GM19023 (cell line): ENCODE measurements around the gene SPR.

Experiments
- ATAC-seq: cut with Tn5 transposase; IDR thresholded peaks from one replicate; pipeline ENCODE4 v1.9.1; 2021; ENCODE audit warnings: mild to moderate bottlenecking, moderate library complexity; ENCODE audit not compliant: unreplicated experiment

Gene SPR

DNA sequence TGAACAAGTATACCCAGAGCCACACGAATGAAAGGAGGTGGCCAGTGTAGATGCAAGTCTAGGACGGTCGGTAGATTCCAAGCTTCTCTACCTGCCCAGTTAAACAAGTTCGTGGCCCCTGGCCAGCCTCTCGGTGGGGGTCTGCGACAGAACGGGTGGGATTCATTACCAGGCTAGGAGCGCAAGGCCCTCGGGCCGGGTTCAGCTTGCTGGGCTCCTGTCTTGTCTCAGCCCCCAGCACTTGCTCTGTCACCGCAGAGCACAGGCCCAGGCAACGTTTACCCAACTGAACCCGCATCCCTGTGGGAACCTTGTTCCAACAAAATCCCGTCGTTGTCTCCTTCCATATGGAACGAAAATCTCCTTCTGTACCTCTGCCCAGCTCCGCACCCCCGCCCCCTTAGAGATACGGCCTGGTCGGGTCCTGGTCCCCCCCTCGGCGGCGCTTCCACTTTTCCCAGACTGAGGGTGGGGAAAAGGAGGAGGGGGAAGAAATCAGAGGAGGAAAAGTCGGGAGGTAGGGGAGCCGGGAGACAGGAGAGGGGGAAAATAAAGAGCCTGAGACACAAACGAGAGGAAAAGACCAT lies 28.2 kb downstream of the SPR start:
- ATAC-seq = no peak

DNA sequence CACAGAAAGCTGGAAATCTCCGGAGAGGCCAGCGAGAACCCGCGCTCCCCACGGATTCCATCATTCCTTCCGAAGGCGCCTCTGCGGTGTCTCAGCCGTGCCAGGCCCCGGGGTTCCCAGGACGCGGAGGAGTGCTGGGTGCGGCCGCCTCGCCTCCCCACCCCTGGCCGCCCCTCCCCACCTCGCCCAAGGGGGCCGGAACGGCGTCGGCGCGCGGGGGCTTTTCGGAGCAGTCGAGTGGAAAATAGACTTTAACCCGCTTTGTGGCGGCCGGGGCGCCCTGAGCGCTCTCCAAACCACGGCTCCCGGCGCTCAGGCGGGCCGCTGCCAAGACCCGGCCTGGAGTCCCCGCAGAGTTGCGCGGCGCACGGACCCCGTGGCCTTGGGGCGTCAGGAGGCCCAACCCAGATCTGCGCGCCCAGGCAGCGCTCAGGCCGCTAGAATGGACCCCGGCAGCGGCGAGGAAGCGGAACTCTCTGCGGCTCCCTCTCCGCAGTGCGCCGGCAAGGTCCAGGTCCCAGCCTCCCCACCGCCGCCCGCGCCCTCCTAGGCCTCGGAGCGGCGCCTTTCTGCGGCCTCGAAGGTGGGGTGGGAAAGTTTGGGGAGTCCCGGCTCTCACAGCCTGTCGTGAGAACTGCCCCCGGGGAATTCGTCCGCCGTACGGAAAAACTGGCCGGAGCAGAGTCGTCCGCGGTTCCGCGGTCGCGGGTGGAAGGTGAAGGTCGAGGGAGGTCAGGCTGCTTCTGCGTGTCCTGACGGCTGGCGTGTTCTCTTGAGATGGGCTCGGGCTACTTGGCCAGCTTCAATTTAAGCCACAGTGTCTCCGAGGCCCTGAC lies 28.9 kb downstream of the SPR start:
- ATAC-seq = peak; percentile 57

DNA sequence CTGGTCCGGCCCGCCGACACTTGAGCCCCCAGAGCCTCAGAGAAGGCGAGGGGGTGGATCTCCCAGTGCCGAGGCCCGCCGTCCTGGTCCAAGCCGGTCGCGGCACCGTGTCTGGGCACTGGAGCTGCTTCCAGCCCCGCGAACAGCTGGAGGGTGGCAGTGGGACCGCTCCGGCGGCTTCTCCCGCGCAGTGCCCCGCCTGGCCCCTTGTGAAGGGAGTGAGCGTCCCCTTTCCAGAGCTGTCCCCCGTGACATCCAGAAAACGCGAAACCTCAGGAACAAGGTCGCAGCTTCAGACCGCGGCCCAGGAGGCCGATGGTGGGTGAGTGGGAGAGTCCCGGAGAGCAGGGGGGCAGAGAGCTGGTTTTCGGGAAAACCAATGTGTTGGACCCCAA lies 29.5 kb downstream of the SPR start:
- ATAC-seq = no peak

DNA sequence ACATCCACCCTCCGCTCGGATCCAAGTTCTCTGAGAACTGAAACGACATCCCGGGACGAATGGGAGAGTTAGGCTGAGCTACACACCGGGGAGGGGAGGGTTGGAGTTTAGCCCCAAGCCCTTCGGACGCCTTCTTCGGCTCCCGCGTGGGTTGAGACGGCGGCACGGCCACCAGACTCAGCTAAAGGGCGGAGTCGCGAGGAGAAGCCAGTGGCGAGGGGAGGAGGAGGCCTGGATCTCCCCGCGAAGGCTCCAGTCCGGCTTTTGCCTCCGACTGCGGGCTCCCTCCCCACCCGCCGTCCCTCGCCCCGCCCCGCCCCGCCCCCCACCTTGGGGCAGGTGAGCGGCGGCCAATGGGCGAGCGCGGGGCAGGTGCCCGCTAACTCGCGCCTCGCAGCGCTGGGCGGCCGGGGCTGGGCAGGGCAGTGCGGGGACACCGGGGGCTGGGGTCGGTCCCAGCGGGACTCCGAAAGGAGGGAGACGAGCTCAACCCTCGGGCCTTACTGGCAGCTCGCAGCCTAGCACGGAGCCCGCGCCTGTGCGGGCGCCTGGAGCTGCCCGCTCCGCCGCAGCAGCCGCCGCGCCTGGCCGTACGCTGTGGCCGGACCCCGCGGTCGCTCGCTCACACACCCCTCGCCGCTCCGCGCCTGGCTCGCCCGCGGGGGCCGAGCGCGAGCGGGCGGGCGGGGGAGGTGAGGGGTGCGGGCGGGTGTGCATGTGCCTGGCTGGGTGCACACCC lies 30.1 kb downstream of the SPR start, which contains the start of gene EMX1:
Gene EMX1, plus strand, starts transcription at position 382 of the 739 bp plus-strand sequence. Its CDS starts 334 bp downstream, at position 716.
- ATAC-seq = peak; percentile 49

DNA sequence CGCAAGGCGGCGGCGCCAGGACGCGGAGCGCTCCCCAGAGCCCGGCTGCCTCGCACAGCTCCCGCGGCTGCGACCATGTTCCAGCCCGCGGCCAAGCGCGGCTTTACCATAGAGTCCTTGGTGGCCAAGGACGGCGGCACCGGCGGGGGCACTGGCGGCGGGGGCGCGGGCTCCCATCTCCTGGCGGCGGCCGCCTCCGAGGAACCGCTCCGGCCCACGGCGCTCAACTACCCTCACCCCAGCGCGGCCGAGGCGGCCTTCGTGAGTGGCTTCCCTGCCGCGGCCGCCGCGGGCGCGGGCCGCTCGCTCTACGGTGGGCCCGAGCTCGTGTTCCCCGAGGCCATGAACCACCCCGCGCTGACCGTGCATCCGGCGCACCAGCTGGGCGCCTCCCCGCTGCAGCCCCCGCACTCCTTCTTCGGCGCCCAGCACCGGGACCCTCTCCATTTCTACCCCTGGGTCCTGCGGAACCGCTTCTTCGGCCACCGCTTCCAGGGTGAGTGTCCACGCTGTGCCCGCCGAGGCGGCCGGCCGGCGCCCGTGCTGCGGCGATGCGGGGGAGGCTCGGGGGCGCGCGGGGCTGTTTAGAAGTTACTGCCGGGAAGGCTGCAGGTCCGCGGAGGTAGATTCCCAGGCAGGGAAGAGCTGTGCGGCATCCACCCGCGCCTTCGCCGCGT lies 30.8 kb downstream of the SPR start:
- peak; percentile 0 for ATAC-seq

DNA sequence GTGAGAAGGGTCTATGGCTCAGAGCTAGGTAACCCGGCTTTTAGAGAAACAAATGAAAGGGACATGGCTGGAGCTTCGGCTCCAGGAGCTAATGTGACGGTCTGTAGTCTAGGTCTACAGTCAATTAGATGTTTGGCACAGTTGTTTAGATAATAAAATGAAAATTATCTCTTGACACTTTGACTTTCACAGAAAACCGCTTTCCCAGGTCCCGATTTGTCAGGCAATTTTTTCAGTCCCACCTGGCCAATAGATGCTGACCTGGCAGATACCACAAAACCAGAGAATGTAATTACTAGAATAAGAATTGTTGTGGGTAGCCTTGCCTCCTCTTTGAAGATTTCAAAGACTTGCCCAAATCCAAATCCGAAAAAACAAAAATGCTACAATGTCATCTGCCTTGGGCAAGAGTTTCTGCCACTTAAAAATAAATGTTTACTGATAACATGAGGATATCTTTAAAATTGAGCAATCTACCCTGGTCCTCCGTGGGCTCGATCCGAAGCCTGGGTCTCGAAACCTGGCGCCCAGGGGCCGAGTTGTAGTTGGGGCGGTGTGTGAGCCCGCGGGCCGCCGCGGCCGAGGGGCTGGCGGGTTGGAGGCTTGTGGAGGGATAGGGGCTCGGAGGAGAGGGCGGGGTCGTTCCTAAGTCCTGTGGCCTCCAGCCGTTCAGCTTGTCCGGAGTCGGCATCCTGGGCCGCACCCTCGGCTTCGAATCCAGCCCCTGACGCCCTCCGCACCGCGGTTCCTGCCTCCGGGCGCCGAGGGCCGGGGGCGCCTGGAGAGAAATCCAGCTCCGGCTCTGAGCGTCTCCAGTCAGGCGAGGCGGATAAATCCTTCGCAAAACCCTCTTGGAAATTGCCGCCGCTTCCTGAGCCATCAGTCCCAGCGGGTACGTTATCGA lies 32.5 kb downstream of the SPR start:
- ATAC-seq = no peak

DNA sequence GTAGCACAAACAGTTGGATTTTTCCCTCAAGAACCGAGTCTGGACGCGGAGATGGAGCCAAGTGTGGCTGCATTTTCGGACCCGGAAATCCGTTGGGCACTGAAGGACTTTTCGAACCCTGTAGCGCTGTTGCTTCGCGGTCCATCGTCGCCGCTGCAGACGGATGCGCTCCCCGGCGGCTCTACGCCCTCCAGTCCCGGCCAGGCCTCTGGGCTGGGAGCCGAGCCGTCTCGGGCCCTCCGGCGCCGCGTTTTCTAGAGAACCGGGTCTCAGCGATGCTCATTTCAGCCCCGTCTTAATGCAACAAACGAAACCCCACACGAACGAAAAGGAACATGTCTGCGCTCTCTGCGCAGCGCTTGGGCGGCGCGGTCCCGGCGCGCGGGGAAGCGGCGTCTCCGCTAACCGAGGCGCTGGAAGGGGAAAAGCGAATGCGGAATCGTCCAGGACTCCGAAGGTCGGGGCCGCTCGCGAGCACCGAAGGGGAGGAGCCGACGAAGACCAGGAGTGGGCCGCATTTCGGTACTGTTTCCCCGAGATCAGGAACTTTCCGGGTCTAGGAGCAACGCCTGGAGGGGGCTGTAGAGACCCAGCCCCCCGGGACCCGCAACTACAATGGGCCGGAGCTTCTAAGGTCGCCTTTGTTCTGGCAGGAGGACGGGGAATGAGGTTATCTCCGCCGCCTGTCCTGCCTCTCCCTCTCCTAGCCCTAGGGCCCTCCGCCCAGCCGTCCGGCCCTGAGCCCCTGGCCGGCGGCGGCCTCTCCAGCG lies 33.3 kb downstream of the SPR start:
- ATAC-seq = no peak

DNA sequence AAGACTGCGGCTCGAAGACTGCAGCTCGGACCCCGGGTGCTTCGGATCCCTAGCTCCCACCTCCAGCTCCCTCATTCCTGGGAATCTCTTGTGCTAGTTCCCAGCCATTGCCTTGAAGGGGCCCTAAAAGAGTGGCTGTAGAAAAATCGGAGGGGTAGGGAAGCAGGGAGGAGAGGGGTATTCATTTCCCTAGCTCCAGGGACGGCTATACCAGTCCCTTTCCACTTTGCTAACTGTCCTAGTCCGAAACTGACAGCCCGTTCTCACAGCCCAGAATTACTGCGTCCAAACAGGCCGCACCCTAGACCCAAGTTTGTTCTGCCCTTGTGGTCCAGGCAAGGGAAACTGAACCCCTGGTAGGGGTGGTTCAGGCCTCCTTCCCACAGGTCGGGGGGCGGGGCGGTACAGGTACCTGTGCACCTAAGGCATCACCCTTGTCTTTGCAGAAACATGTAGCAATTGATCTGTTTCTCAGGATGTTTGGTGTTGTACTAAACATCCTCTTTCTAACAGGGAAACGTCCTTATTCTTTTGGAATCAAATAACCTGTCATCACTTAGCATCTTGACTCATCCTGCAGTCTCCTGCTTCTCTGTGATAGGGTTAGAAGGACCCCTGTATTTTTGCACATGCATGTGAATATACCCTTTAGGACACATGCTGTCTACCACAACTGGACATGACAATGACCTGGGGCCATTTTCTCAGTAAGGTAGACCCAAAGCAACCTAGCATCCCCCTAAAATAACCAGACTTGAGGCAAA lies 34.1 kb downstream of the SPR start:
- ATAC-seq = no peak

DNA sequence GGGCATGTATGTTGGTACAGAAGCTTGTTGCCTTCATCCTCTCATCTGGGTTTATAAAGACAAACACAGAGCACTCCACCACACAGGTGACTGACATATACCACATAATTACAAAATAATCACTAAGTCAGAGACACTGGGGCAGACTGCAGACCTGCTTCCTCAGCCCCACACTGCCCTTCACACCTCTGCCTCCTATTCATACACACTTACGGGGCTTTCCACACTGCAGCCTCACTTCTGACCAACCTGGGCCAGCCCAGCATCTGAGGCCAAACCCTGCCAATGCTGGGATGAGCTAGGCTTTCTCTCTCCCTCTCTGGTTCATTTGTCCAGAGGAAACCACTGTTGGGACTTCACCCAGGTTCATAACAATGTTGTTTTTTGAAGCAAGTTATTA lies 34.6 kb downstream of the SPR start:
- no peak for ATAC-seq

DNA sequence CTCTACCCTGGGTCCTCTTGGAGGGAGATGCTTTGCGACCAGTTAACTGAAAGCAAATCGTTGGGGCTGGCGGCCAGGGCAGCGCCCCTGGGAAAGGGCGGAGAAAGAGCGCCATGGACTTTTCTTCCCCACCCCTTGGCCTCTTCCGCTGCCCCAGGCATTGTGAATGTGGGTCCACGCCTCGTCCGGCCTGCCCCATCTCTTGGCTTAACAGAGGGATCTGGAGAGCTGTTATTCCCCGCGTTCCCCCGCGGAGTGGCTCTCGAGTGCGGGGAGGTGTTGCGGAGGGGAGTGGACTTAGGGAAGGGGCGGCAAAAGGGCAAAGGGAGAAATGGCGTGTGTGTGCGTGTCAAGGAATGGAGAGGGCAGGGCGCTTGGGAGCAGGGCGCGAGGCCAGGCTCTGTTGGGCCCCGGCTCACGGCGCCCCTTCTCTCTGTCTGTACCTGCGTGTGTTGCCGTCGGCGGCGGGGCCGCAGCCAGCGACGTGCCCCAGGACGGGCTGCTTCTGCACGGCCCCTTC lies 36.7 kb downstream of the SPR start:
- no peak for ATAC-seq

DNA sequence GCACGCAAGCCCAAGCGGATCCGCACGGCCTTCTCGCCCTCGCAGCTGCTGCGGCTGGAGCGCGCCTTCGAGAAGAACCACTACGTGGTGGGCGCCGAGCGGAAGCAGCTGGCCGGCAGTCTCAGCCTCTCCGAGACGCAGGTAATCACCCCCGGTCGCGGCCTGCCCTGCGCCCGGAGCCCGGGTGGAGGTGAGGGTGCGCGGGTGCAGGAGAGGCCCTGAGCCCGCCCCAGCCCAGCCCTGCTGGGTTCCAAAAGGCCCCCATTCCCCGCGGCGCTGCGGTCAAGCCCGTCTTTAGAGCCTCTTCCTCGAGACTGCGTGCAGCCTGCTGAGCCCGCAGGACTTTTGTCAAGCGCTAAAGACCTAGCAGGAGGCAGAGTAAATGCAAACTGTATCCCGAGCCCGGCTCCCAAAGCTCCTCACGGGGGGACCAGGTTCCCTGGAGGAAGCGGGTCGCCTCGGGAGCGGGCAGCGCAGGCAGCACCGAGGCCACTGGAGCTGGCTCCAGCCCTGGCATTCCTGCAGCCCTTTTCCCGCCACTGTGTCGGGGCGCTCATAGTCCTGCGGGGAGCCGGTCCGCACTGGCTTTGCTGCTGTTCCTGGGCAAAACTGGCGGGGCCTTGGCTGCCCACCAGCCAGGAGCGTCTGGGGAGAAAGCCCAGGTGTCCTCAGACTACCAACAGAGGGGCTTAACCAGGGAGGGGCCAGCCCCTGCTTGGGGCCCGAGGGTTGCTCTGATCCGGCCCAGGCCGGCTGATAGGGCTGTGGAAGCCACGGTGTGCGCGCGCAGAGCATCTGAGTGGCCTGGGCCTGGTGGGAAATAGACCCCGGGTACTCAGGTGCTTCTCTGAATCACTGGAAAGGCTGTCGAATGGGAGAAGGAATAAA lies 37.4 kb downstream of the SPR start:
- ATAC-seq = peak; percentile 53

DNA sequence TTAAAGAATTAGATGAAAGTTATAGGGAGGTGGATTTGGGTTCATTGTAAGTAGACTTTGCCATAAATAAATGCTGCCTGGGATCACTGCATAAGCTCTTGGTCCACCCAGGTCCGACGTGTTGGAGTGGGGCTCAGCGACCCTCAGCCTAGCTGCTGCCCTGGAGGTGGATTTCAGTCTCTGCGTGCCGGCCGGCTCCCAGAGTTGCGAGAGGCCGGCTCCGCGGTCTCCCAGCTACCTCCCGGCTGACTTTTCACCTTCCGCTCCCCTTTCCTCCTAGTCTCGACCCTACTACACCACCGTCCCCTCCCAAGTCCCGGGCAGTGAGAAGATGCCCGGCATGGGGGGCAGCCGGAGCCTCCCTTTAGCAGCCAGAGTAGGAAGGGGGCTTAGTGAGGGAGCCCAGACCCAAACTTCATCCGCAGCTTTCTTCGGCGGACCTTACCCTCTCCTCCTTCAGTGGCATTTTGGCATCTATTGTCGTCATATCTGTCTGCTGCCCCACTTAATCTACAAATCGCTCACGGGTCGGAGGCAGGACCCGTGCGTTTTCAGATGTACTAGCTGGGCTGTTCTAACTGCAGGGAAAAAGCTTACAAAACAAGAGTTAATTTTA lies 38.2 kb downstream of the SPR start:
- no peak for ATAC-seq

DNA sequence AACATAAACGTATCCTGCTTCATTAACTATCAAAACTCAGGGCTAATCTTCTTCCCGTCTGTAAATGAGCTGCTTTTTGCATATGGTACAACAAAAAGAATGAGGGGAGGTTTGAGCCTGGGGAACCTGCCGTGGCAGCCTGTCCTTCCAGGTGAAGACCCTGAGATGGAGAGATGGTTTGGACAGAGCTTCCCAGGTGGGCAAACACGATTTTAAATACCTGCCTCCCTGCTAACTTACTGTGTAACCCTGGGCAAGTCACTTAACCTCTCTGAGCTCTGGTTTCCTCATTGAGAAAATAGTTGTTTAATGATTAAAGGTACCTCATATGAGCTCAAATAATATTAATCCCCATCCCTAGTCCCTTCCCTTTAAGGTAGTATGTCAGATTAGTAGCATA lies 39.2 kb downstream of the SPR start:
- no peak for ATAC-seq

DNA sequence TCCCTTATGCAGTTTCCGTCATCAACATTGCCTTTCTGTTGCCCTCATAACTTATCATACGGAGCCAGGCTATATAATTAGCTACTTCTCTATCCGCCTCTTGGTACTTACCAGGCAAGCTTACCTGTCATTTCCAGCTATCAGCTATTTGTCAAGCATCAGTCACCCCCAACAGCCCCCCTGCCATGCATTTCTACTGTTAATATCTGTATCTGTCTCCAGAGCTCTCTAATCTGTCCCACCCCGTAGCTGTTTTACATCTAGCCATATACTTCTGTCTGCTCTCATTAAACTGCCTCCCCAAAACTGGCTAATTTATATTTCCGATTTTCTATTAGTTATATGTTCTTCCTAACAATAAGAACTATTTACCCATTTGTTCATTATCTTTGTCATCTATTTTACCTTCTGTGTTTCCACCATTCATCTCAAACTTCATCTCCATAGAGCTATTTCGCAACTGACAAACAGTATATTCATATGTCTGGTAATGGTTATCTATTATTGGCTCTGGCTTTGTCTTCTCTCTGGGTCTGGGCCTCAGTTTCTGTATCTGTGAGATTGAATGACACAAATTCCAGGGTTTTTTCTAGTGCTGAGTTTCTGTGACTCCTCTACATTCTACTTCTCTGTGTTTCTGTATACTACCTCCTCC lies 39.7 kb downstream of the SPR start:
- no peak for ATAC-seq

DNA sequence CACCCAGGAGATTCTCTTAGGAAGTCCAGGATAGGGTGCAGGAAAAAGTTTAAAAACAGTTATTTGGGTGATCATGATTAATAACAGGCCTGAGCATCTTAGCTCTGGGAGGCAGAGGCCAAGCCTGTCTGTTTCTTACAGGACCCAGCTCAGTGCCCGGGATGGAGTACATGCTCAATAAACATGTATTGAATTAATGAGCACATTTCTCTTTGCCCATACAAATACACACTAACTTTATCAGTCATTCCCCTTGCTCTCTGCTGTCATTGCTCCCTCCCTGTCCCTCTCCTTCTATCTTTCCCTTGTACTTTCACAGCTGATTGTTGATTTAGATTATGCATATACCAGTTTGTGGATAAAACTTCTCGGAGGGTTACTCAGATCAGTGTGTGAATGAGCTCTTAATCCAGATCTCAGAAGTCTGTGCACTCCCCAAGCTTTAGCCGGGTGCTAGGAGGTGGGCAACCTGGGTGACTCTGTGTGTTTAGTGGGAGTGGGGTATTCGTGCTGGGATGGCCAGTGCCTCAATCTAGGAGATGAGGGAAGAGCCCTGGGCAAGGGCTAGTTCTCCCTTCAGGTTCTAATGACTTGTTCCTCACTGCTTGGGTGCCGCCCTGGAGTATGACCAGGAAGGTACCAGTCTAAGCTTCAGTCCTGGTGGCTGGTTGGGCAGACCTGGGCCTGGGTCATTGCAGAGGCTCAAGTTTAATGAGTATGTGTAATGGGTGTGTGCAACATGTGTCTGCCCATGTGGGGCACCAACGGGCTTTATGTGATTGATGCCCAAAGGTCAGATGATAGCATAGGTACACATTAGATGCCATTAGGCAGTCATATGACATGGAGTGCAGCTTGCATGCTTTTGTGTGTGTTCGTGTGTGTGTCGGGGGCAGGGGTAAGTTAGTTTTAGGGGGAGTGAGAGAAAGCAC lies 40.7 kb downstream of the SPR start:
- ATAC-seq = no peak

DNA sequence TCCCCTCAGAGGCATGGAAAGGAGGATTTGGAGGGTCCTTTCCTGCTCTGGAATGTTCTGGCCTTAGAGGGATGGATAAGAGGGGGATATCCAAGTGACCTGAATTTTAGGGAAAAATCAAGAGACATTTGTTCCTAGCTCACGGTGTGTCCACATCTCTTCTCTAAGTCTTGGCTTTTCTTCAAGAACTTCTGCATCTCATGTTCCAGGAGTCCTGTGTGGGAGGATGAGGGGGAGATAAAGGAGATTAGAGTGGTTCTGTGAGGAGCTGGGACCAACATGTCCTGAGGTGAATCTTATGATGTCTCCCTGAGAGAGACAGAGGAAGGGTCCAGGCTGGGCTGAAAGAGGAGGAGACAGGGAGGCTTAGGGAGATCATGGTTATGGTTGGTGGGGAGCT lies 41.8 kb downstream of the SPR start:
- ATAC-seq = no peak
